Astrocyte (in vitro differentiated cells and primary cell): ENCODE data around the gene HCN1. TPM values are rescaled to one million over a fixed set of nuclear protein-coding genes. Genes with fewer than 3 reads are reported as not detected.
"Not testable (repeated sequence)": the region's sequence is repeated elsewhere in the genome, so short reads cannot be mapped to it uniquely, and the experiment has no call there.

Source experiments
- DNase-seq: peaks from one replicate; pipeline ENCODE4 v3.0.0-alpha.2; 2010; ENCODE audit warnings: low read depth
- FAIRE-seq: peaks from 2 replicates; lab custom pipeline; 2011; peaks lifted over from hg19 to GRCh38; lab: Jason Lieb, UNC
- H2AFZ ChIP-seq: 2 replicates; pipeline ENCODE4 v1.6.0; 2012; ENCODE audit warnings: low read depth, low read length, inconsistent platforms
- H3K27ac ChIP-seq: 2 replicates; pipeline ENCODE4 v1.5.1; 2011; ENCODE audit warnings: low read depth, low read length, inconsistent platforms
- H3K27me3 ChIP-seq: 2 replicates; pipeline ENCODE4 v1.6.0; 2011; ENCODE audit warnings: low read length, inconsistent platforms; ENCODE audit not compliant: insufficient read depth
- H3K36me3 ChIP-seq: 2 replicates; pipeline ENCODE4 v1.5.1; 2011; ENCODE audit warnings: low read length, inconsistent platforms; ENCODE audit not compliant: insufficient read depth
- H3K4me1 ChIP-seq: 2 replicates; pipeline ENCODE4 v1.5.1; 2011; ENCODE audit warnings: low read length, inconsistent platforms; ENCODE audit not compliant: insufficient read depth
- H3K4me2 ChIP-seq: 2 replicates; pipeline ENCODE4 v1.6.0; 2012; ENCODE audit warnings: low read length, inconsistent platforms
- H3K4me3 ChIP-seq: 2 replicates; pipeline ENCODE4 v1.5.1; 2011; ENCODE audit warnings: low read depth, mild to moderate bottlenecking, low read length, inconsistent platforms; ENCODE audit not compliant: insufficient read depth
- H3K79me2 ChIP-seq: 2 replicates; pipeline ENCODE4 v1.6.0; 2012; ENCODE audit warnings: mild to moderate bottlenecking, low read length, inconsistent platforms; ENCODE audit not compliant: insufficient read depth
- H3K9ac ChIP-seq: 2 replicates; pipeline ENCODE4 v1.6.0; 2012; ENCODE audit warnings: mild to moderate bottlenecking, low read length, inconsistent platforms
- H3K9me3 ChIP-seq: 2 replicates; pipeline ENCODE4 v1.5.1; 2012; ENCODE audit warnings: low read depth, mild to moderate bottlenecking, low read length, inconsistent platforms; ENCODE audit not compliant: insufficient read depth
- H4K20me1 ChIP-seq: 2 replicates; pipeline ENCODE4 v1.6.0; 2012; ENCODE audit warnings: low read length, inconsistent platforms; ENCODE audit not compliant: insufficient read depth
- H3K27ac Mint-ChIP-seq: one replicate; pipeline ENCODE4 v1.8.0; 2021; ENCODE audit warnings: mild to moderate bottlenecking, mixed read lengths; ENCODE audit not compliant: unreplicated experiment
- H3K27me3 Mint-ChIP-seq: one replicate; pipeline ENCODE4 v1.8.0; 2021; ENCODE audit warnings: low read depth, mixed read lengths; ENCODE audit not compliant: unreplicated experiment
- H3K36me3 Mint-ChIP-seq: one replicate; pipeline ENCODE4 v1.8.0; 2021; ENCODE audit warnings: low read depth, mixed read lengths; ENCODE audit not compliant: unreplicated experiment
- H3K4me1 Mint-ChIP-seq: one replicate; pipeline ENCODE4 v1.8.0; 2021; ENCODE audit warnings: low read depth, mixed read lengths; ENCODE audit not compliant: unreplicated experiment
- H3K4me3 Mint-ChIP-seq: one replicate; pipeline ENCODE4 v1.8.0; 2021; ENCODE audit warnings: mild to moderate bottlenecking, moderate library complexity, mixed read lengths; ENCODE audit not compliant: unreplicated experiment
- H3K9me3 Mint-ChIP-seq: one replicate; pipeline ENCODE4 v1.8.0; 2021; ENCODE audit warnings: mild to moderate bottlenecking, mixed read lengths; ENCODE audit not compliant: unreplicated experiment
- CTCF ChIP-seq: IDR thresholded peaks from 2 replicates; pipeline ENCODE4 v1.5.1; 2011; ENCODE audit warnings: low read depth, mild to moderate bottlenecking, inconsistent platforms, low read length, moderate library complexity; ENCODE audit not compliant: insufficient read depth
- EZH2 ChIP-seq: IDR thresholded peaks from 2 replicates; pipeline ENCODE4 v1.6.1; 2012; ENCODE audit warnings: mild to moderate bottlenecking, low read length, inconsistent platforms; ENCODE audit not compliant: insufficient read depth
- total RNA-seq: library from RNA; stranded (reverse); gene quantifications from 2 replicates; pipeline ENCODE4 v1.2.1, GENCODE V29; 2021

HCN1 gene
- total RNA-seq, 1 donor from 2014 or later, result 0.11 TPM

GRCh38 chr5:45508135-45508534 lies 188.0 kb downstream of the HCN1 start:
- H3K4me1 Mint-ChIP-seq, result no peaks in the 10 kb centered on the region
- Histone ChIP-seq H3K4me2 (no peak overlapping the region), H3K4me3 (no peak overlapping the region), H3K9ac (no peak overlapping the region), H3K27me3 (no peaks in the 10 kb centered on the region), H2AFZ (no peak overlapping the region), H3K79me2 (no peaks in the 10 kb centered on the region), H3K4me1 (no peaks in the 10 kb centered on the region), H4K20me1 (no peaks in the 10 kb centered on the region), H3K27ac (no peak overlapping the region), H3K36me3 (no peaks in the 10 kb centered on the region), H3K9me3 (no peaks in the 10 kb centered on the region)
- no peak overlapping the region for H3K4me3 Mint-ChIP-seq
- no peak overlapping the region for H3K27ac Mint-ChIP-seq
- H3K27me3 Mint-ChIP-seq, result no peaks in the 10 kb centered on the region
- no peak for TF ChIP-seq CTCF
- TF ChIP-seq EZH2, result no peak
- FAIRE-seq, result no peak
- no peaks in the 10 kb centered on the region for H3K36me3 Mint-ChIP-seq
- no peak for DNase-seq
- H3K9me3 Mint-ChIP-seq, result no peaks in the 10 kb centered on the region

GRCh38 chr5:45507178-45507577 lies 189.0 kb downstream of the HCN1 start:
- Histone ChIP-seq H3K9ac (no peak overlapping the region), H3K4me2 (no peak overlapping the region), H3K4me3 (no peak overlapping the region), H2AFZ (no peak overlapping the region), H3K79me2 (no peaks in the 10 kb centered on the region), H3K27me3 (no peaks in the 10 kb centered on the region), H4K20me1 (no peaks in the 10 kb centered on the region), H3K36me3 (no peaks in the 10 kb centered on the region), H3K4me1 (no peaks in the 10 kb centered on the region), H3K9me3 (no peaks in the 10 kb centered on the region), H3K27ac (no peak overlapping the region)
- Mint-ChIP-seq H3K36me3 (no peaks in the 10 kb centered on the region), H3K9me3 (no peaks in the 10 kb centered on the region), H3K27me3 (no peaks in the 10 kb centered on the region), H3K4me3 (no peak overlapping the region), H3K27ac (no peak overlapping the region), H3K4me1 (no peaks in the 10 kb centered on the region)
- no peak for FAIRE-seq
- DNase-seq, result no peak
- TF ChIP-seq CTCF (no peak), EZH2 (no peak)

- not testable (repeated sequence) for H3K36me3 Mint-ChIP-seq, FAIRE-seq, H3K9me3 ChIP-seq, H3K4me3 Mint-ChIP-seq, H3K9me3 Mint-ChIP-seq, H3K27ac Mint-ChIP-seq, H3K27ac ChIP-seq, DNase-seq, H2AFZ ChIP-seq, H3K27me3 Mint-ChIP-seq, H3K36me3 ChIP-seq, H4K20me1 ChIP-seq, H3K4me3 ChIP-seq, H3K4me2 ChIP-seq, H3K27me3 ChIP-seq, H3K9ac ChIP-seq, H3K79me2 ChIP-seq, H3K4me1 ChIP-seq, H3K4me1 Mint-ChIP-seq
Observed at GRCh38 chr5:45499006-45499405, 197.2 kb downstream of the HCN1 start.
